ENCODE measurements around the gene LCTL. TPM values are rescaled to one million over a fixed set of nuclear protein-coding genes. Genes with fewer than 3 reads are reported as not detected.

LCTL gene
- polyA plus RNA-seq, 3 donors: not detected

GRCh38 chr15:66563126-66563525, 2.7 kb downstream of the LCTL start:
- DNase-seq: no peak
- Histone ChIP-seq H3K4me3 (replicated peaks in 1 of 3; ENCODE audit: low read depth in 2 of 3, low read length in 3 of 3) (no peak overlapping the region), H4K20me1 (ENCODE audit: insufficient read depth, low read length) (no peaks in the 10 kb centered on the region), H3K4me2 (replicated peaks; ENCODE audit: extremely low read depth, low read length, poor library complexity, severe bottlenecking) (no peak overlapping the region), H3K27ac (ENCODE audit: low read depth in 1 of 2, low read length in 2 of 2) (no peak overlapping the region), H3K79me2 (ENCODE audit: insufficient read depth, low read length) (no peaks in the 10 kb centered on the region), H3K4me1 (ENCODE audit: control insufficient read depth in 1 of 2, insufficient read depth in 2 of 2, low read length in 2 of 2) (peaks cover 0 to 3% of the 10 kb centered on the region in 2 donors), H3K27me3 (ENCODE audit: control insufficient read depth in 2 of 2, insufficient read depth in 2 of 2, low read length in 2 of 2) (no peaks in the 10 kb centered on the region), H2AFZ (ENCODE audit: insufficient read depth, low read depth, low read length, poor library complexity, severe bottlenecking) (no peak overlapping the region), H3K9ac (ENCODE audit: insufficient read depth, low read length, poor library complexity, severe bottlenecking) (no peak overlapping the region), H3K9me3 (replicated peaks in 1 of 2; ENCODE audit: control insufficient read depth in 1 of 2, insufficient read depth in 1 of 2, low read length in 2 of 2) (no peaks in the 10 kb centered on the region), H3K36me3 (replicated peaks in 1 of 2; ENCODE audit: control insufficient read depth in 1 of 2, insufficient read depth in 2 of 2, low read length in 2 of 2) (no peaks in the 10 kb centered on the region)
- no peak overlapping the region for H3K27ac Mint-ChIP-seq
- no peak for TF ChIP-seq CTCF (IDR thresholded peaks at IDR 0.05)
- H3K9me3 Mint-ChIP-seq: no peaks in the 10 kb centered on the region
- H3K36me3 Mint-ChIP-seq: no peaks in the 10 kb centered on the region
- no peak overlapping the region for H3K4me3 Mint-ChIP-seq
- WGBS (ENCODE audit: insufficient coverage): 100% methylated on average over 1 of the region's 4 CpGs
- peaks cover 6% of the 10 kb centered on the region for H3K4me1 Mint-ChIP-seq
- H3K27me3 Mint-ChIP-seq (ENCODE audit: low read depth in 3 of 3): peaks cover 3 to 6% (median 4%) of the 10 kb centered on the region in 3 donors
- intact Hi-C loops (cut with micrococcal nuclease): no loop called here

- H3K4me1 Mint-ChIP-seq: no peaks in the 10 kb centered on the region
- DNase-seq: no peak
- no peaks in the 10 kb centered on the region for H3K36me3 Mint-ChIP-seq
- H3K27me3 ChIP-seq (ENCODE audit: control insufficient read depth in 2 of 2, insufficient read depth in 2 of 2, low read length in 2 of 2): no peaks in the 10 kb centered on the region
- no peak overlapping the region for H3K4me2 ChIP-seq (replicated peaks; ENCODE audit: extremely low read depth, low read length, poor library complexity, severe bottlenecking)
- no peaks in the 10 kb centered on the region for H3K9me3 ChIP-seq (replicated peaks in 1 of 2; ENCODE audit: control insufficient read depth in 1 of 2, insufficient read depth in 1 of 2, low read length in 2 of 2)
- H3K4me1 ChIP-seq (ENCODE audit: control insufficient read depth in 1 of 2, insufficient read depth in 2 of 2, low read length in 2 of 2): no peaks in the 10 kb centered on the region
- H4K20me1 ChIP-seq (ENCODE audit: insufficient read depth, low read length): no peaks in the 10 kb centered on the region
- H3K27me3 Mint-ChIP-seq (ENCODE audit: low read depth in 3 of 3): peaks cover 0 to 4% (median 3%) of the 10 kb centered on the region in 3 donors
- no peaks in the 10 kb centered on the region for H3K36me3 ChIP-seq (replicated peaks in 1 of 2; ENCODE audit: control insufficient read depth in 1 of 2, insufficient read depth in 2 of 2, low read length in 2 of 2)
- no peak overlapping the region for H3K4me3 Mint-ChIP-seq
- 98% methylated on average over 16 of the region's 18 CpGs for WGBS (ENCODE audit: insufficient coverage)
- no peak overlapping the region for H3K4me3 ChIP-seq (replicated peaks in 1 of 3; ENCODE audit: low read depth in 2 of 3, low read length in 3 of 3)
- H3K27ac Mint-ChIP-seq: no peak overlapping the region
- no peaks in the 10 kb centered on the region for H3K79me2 ChIP-seq (ENCODE audit: insufficient read depth, low read length)
- peaks cover 0 to 4% (median 0%) of the 10 kb centered on the region in 7 donors for H3K9me3 Mint-ChIP-seq
- no peak overlapping the region for H3K27ac ChIP-seq (ENCODE audit: low read depth in 1 of 2, low read length in 2 of 2)
- intact Hi-C loops (cut with micrococcal nuclease): no loop called here
- no peak overlapping the region for H3K9ac ChIP-seq (ENCODE audit: insufficient read depth, low read length, poor library complexity, severe bottlenecking)
- H2AFZ ChIP-seq (ENCODE audit: insufficient read depth, low read depth, low read length, poor library complexity, severe bottlenecking): no peak overlapping the region
- no peak for TF ChIP-seq CTCF (IDR thresholded peaks at IDR 0.05)
Measured at GRCh38 chr15:66560856-66561525, 4.8 kb downstream of the LCTL start.

Measured in CD14-positive monocyte (primary cell).